ENCODE results near the gene PHLPP1.

DNA sequence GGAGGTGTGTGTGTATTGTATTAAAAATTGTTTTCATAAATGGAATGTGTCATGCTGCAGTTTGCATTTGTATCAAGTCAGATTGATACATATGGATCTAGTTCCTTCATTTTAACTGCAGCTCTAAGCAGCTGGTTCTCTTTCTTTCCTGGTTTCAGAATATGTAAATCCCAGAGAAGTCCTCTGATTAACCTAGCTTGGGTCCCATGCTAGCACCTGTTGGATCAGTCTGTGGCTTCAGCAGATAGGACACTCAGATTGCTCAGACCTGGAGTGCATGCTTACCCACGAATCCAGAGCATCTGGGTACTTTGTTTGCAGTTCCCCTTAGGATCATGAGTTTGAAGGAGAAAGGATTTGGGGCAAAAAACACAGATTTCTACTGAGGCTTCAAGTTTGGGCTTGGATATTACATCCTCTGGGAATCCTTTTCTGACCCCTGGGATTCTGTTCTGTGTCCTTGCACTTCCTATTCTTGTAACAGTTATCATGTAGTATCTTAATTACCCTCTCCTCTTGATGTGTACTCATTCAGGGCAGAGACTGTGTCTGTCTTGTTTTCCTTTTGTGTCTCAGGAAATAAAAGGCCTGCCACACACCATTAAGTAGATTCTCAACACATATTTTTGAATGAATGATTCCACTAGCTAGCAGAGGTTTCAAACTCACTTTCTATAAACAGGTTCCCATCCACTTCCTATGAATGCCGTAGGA is 142.1 kb downstream of the PHLPP1 start:
- TF ChIP-seq, protein P1, sequence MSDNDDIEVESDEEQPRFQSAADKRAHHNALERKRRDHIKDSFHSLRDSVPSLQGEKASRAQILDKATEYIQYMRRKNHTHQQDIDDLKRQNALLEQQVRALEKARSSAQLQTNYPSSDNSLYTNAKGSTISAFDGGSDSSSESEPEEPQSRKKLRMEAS (IDR thresholded peaks at IDR 0.05; ENCODE audit: low read depth, low read length): no peak
- TF ChIP-seq, protein P2, sequence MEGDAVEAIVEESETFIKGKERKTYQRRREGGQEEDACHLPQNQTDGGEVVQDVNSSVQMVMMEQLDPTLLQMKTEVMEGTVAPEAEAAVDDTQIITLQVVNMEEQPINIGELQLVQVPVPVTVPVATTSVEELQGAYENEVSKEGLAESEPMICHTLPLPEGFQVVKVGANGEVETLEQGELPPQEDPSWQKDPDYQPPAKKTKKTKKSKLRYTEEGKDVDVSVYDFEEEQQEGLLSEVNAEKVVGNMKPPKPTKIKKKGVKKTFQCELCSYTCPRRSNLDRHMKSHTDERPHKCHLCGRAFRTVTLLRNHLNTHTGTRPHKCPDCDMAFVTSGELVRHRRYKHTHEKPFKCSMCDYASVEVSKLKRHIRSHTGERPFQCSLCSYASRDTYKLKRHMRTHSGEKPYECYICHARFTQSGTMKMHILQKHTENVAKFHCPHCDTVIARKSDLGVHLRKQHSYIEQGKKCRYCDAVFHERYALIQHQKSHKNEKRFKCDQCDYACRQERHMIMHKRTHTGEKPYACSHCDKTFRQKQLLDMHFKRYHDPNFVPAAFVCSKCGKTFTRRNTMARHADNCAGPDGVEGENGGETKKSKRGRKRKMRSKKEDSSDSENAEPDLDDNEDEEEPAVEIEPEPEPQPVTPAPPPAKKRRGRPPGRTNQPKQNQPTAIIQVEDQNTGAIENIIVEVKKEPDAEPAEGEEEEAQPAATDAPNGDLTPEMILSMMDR (IDR thresholded peaks at IDR 0.05; ENCODE audit: low read depth, low read length): no peak
- no peak for TF ChIP-seq POLR2A (IDR thresholded peaks at IDR 0.05; ENCODE audit: extremely low read depth, insufficient read length)

All from NB4 (cell line).